ENCODE results near the gene NR2C1. TPM values are rescaled to one million over a fixed set of nuclear protein-coding genes. Genes with fewer than 3 reads are reported as not detected.
"Not testable (repeated sequence)": the region's sequence is repeated elsewhere in the genome, so short reads cannot be mapped to it uniquely, and the experiment has no call there.

Gene NR2C1
- total RNA-seq, 2 donors from 2014 or later, result 45.6 to 92.8 TPM

DNA sequence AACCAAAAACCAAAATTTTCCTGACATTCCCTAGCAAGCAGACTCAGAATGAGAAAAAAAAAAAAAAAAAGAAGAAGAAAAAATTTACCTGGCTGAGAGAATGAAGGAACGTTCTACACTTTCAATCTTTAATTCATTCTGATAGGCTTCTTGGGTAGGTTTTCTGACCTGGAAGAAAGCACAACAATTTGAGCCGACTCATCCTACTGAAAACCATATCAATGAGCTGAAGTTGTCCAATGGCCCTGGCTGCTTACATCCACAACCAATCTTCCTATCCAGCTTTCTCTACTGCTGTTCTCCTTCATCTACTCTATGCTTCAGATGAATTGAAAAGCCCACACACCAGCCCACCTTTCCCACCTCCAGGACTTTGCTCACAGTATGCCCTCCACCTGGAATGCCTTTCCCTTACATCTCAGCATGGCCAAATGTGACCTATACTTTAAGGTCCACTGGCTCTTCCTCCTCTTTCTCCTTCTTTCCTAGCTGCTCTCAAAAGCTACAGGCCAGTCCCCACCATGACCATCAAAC is 31.6 kb upstream of the NR2C1 start:
- Histone ChIP-seq H3K4me1 (ENCODE audit: control insufficient read depth in 1 of 2, low read depth in 2 of 2) (no peaks in the 10 kb centered on the region), H3K27me3 (replicated peaks; ENCODE audit: insufficient read depth) (no peaks in the 10 kb centered on the region), H3K4me3 (no peak overlapping the region), H3K9me3 (no peaks in the 10 kb centered on the region), H3K36me3 (peaks cover 5% of the 10 kb centered on the region), H3K27ac (no peak overlapping the region)
- no peak for DNase-seq (ENCODE audit: low spot score)
- no peak for ATAC-seq (ENCODE audit: insufficient number of reproducible peaks, low FRiP score, low read depth)
- TF ChIP-seq, protein P1, sequence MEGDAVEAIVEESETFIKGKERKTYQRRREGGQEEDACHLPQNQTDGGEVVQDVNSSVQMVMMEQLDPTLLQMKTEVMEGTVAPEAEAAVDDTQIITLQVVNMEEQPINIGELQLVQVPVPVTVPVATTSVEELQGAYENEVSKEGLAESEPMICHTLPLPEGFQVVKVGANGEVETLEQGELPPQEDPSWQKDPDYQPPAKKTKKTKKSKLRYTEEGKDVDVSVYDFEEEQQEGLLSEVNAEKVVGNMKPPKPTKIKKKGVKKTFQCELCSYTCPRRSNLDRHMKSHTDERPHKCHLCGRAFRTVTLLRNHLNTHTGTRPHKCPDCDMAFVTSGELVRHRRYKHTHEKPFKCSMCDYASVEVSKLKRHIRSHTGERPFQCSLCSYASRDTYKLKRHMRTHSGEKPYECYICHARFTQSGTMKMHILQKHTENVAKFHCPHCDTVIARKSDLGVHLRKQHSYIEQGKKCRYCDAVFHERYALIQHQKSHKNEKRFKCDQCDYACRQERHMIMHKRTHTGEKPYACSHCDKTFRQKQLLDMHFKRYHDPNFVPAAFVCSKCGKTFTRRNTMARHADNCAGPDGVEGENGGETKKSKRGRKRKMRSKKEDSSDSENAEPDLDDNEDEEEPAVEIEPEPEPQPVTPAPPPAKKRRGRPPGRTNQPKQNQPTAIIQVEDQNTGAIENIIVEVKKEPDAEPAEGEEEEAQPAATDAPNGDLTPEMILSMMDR (IDR thresholded peaks at IDR 0.05), result no peak

DNA sequence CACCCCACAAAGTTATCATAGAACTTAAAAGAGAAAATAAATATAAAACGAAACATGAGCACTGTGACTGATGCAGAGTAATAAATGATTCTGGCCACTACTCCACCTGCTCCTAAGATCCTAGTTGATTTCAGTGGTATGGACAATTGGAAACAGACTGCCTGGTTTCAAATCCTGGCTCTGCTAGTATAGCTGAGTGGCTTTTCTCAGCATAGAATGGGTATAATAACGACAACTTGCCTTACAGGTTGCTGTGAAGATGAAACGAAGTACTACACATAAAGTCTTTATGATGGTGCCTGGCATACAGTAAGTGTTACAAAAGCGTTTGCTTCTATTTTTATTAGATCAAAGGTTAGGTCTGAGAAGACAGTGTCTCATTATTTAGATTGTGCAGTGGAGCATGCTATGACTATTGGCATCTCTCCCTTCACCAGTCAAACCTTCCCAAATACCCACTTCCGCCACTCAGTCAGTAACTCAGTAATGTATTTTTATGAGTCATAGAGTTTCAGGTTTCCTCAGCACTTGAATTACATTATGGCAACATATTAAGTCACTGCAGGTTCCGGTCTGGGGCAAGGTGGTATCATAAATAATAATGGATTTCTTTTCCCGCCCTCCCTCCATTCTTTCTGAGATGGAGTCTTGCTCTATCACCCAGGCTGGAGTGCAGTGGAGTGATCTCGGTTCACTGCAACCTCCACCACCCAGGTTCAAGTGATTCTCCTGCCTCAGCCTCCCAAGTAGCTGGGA is 29.7 kb upstream of the NR2C1 start:
- ATAC-seq (ENCODE audit: insufficient number of reproducible peaks, low FRiP score, low read depth) (no peak), DNase-seq (ENCODE audit: low spot score) (no peak)
- TF ChIP-seq, protein P1 (IDR thresholded peaks at IDR 0.05), result no peak
- Histone ChIP-seq H3K36me3 (peaks cover 5% of the 10 kb centered on the region), H3K27ac (no peak overlapping the region), H3K27me3 (replicated peaks; ENCODE audit: insufficient read depth) (no peaks in the 10 kb centered on the region), H3K9me3 (no peaks in the 10 kb centered on the region), H3K4me3 (no peak overlapping the region), H3K4me1 (ENCODE audit: control insufficient read depth in 1 of 2, low read depth in 2 of 2) (peaks cover 0 to 4% of the 10 kb centered on the region in 2 donors)

DNA sequence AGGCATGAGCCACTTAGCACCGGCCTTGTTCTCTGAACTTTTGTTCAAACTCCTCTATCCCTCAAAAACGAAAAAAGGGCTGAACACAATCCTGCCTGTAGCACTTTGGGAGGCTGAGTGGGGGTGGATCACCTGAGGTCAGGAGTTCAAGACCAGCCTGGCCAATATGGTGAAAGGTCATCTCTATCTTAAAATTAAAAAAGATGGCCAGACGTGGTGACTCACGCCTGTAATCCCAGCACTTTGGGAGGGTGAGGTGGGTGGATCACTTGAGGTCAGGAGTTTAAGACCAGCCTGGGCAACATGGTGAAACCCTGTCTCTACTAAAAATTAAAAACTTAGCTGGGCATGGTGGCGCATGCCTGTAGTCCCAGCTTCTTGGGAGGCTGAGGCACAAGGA is 28.5 kb upstream of the NR2C1 start:
- H3K27ac ChIP-seq; ATAC-seq (ENCODE audit: insufficient number of reproducible peaks, low FRiP score, low read depth); H3K36me3 ChIP-seq; DNase-seq (ENCODE audit: low spot score); H3K4me3 ChIP-seq; H3K9me3 ChIP-seq; H3K27me3 ChIP-seq (replicated peaks; ENCODE audit: insufficient read depth): not testable (repeated sequence)
- H3K4me1 ChIP-seq (ENCODE audit: control insufficient read depth in 1 of 2, low read depth in 2 of 2), result peaks cover 0 to 10% of the 10 kb centered on the region in 2 donors

DNA sequence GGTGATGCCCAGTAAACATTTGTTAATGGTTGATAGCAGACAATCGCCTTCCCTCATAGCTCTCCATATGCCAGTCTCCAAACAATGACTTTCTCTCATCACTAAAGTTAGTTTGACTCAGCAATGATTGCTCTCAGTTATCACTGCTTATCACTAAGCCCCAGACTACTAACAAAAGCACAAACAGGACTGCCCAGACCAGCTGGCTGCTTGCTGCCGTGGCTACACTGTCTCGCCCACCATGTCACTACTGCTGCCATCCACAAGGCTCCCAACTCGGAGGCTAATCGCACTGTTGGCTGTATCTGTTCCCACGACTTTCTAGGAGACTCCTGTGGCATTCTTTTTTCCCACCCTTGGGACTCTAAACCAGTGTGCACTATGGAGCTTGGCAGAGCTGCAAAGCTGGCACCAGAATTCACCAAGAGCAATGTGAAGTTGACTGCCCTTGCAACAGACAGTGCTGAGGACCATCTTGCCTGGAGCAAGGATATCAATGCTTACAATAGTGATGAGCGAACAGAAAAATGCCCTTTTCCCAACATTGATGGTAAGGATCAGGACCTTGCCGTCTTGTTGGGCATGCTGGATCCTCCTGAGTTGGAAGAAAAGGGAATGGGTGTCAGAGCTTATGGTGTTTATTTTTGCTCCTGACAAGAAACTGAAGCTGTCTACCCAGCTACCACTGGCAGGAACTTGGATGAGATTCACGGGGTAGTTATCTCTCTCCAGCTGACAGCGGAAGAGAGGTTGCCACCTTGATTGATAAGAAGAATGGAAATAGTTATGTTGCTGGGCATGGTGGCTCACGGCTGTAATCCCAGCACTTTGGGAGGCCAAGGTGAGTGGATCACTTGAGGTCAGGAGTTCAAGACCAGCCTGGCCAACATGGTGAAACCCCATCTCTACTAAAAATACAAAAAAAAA is 27.1 kb upstream of the NR2C1 start:
- Histone ChIP-seq H3K36me3 (peaks cover 5% of the 10 kb centered on the region), H3K4me3 (no peak overlapping the region), H3K27ac (no peak overlapping the region), H3K9me3 (no peaks in the 10 kb centered on the region), H3K27me3 (replicated peaks; ENCODE audit: insufficient read depth) (no peaks in the 10 kb centered on the region), H3K4me1 (ENCODE audit: control insufficient read depth in 1 of 2, low read depth in 2 of 2) (peaks cover 7 to 18% of the 10 kb centered on the region in 2 donors)
- ATAC-seq (ENCODE audit: insufficient number of reproducible peaks, low FRiP score, low read depth) (no peak), DNase-seq (ENCODE audit: low spot score) (no peak)
- TF ChIP-seq, protein P1 (IDR thresholded peaks at IDR 0.05), result no peak

DNA sequence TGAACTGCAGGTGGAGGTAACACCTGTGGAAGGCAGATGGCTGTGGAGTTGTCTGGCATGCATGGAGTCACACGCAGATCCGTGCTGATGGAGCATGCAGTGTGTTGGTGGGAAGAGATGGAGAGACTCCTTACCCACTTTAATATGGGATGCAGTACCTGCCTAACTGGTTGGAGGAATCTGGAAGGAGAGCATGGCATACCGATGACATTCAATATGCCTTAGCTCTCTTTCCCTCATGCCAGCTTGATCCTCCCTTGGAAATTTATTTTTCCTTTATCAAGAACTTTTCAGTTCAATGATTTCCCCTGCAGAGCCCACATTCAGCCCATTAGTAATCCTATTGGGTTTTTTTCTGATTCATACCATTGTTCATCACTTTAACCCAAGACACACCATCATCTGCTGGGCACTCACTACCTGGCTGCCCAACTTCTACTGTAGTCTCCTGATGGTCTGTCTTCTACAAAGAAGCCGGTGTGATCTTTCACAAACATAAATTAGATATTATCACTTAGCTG is 25.9 kb upstream of the NR2C1 start:
- Histone ChIP-seq H3K27ac (no peak overlapping the region), H3K36me3 (peaks cover 5% of the 10 kb centered on the region), H3K27me3 (replicated peaks; ENCODE audit: insufficient read depth) (no peaks in the 10 kb centered on the region), H3K4me3 (no peak overlapping the region), H3K4me1 (ENCODE audit: control insufficient read depth in 1 of 2, low read depth in 2 of 2) (peaks cover 7 to 18% of the 10 kb centered on the region in 2 donors), H3K9me3 (no peaks in the 10 kb centered on the region)
- ATAC-seq (ENCODE audit: insufficient number of reproducible peaks, low FRiP score, low read depth) (no peak), DNase-seq (ENCODE audit: low spot score) (no peak)
- TF ChIP-seq, protein P1 (IDR thresholded peaks at IDR 0.05), result no peak
